ENCODE results near the gene SETD2.

DNA sequence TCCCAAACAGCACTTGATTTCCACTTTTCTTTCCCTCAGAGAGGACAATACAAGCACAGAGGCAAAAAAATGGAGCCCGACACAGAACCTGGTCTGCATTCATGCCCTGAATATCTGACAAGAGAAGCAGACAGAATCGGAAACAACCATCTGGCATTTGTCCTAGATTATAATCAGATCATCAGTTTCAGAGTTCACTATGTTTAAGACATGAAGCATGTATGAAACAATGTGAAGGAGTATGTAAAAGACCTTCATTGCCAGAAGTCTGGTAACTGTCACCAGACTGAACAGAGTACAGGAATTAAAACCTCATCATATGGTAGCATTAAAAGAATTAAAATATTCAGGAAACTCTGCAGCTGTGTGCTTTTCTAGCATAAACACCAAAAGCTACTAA, 65.0 kb downstream of the SETD2 start:
- TF ChIP-seq SUZ12 (IDR thresholded peaks at IDR 0.05; ENCODE audit: extremely low read depth, insufficient read depth, insufficient read length) (no peak), YY1 (IDR thresholded peaks at IDR 0.05; ENCODE audit: insufficient read depth, insufficient read length) (no peak), ZNF274 (IDR thresholded peaks at IDR 0.05; ENCODE audit: low read depth, low read length) (no peak)

Measured in NT2/D1 (cell line).